K562 (cell line): Measurements from ENCODE around the gene KLHL22. TPM values are rescaled to one million over a fixed set of nuclear protein-coding genes. Genes with fewer than 3 reads are reported as not detected.
A peak's percentile ranks its signal among the peaks of the same experiment; 100 is the strongest.

Source experiments
- DNMT1 ChIP-seq: fragments of 450-650 bp; IDR thresholded peaks from 2 replicates; pipeline ENCODE4 v1.6.1; 2016; ENCODE audit warnings: antibody characterized with exemption, mild to moderate bottlenecking
- ELF2 ChIP-seq: fragments of 250-450 bp; sonication (Bioruptor Pico); IDR thresholded peaks from 2 replicates; pipeline ENCODE4 v1.5.0; 2021; ENCODE audit warnings: mild to moderate bottlenecking
- ELF4 ChIP-seq: fragments of 450-650 bp; formaldehyde crosslinking; IDR thresholded peaks from 2 replicates; pipeline ENCODE4 v1.4.0; 2022; ENCODE audit warnings: missing genetic modification characterization
- GATAD2B ChIP-seq: fragments of 450-650 bp; IDR thresholded peaks from 2 replicates; pipeline ENCODE4 v1.6.1; 2017; ENCODE audit warnings: mild to moderate bottlenecking, borderline replicate concordance
- GTF2A2 ChIP-seq: IDR thresholded peaks from 2 replicates; pipeline ENCODE4 v1.6.1; 2016; ENCODE audit warnings: mild to moderate bottlenecking, missing genetic modification characterization, missing compliant biosample characterization
- HDAC1 ChIP-seq, 2 experiments: fragments of 450-650 bp; IDR thresholded peaks; 2 replicates each; pipeline ENCODE4 v1.6.1; 2016 to 2017; ENCODE audit warnings: inconsistent platforms in 1 of 2, mild to moderate bottlenecking in 1 of 2, moderate library complexity in 1 of 2
- HDAC3 ChIP-seq: fragments of 450-650 bp; IDR thresholded peaks from 2 replicates; pipeline ENCODE4 v1.6.1; 2018; ENCODE audit warnings: borderline replicate concordance, mild to moderate bottlenecking, moderate library complexity; ENCODE audit not compliant: partially characterized antibody
- HINFP ChIP-seq: fragments of 450-650 bp; conservative IDR thresholded peaks from 2 replicates; pipeline ENCODE4 v1.6.1; 2016; ENCODE audit warnings: missing genetic modification characterization, low read depth, mild to moderate bottlenecking, control low read depth, missing compliant biosample characterization
- MYC ChIP-seq, 2 experiments: fragments of 250-450 bp in 1 of 2; sonication (Bioruptor Pico) in 1 of 2; IDR thresholded peaks; 2 replicates each; pipeline versions ENCODE4 v1.5.1 to v1.6.1; 2012 to 2021; ENCODE audit warnings: low read depth in 2 of 2, borderline replicate concordance in 1 of 2, improper control_type of control experiment in 1 of 2, low read length in 1 of 2, mild to moderate bottlenecking in 1 of 2, moderate library complexity in 1 of 2
- NFIC ChIP-seq: fragments of 450-650 bp; IDR thresholded peaks from 2 replicates; pipeline ENCODE4 v1.6.1; 2017; ENCODE audit warnings: mild to moderate bottlenecking, inconsistent platforms
- RCOR1 ChIP-seq, 2 experiments: IDR thresholded peaks; 2 replicates each; pipeline ENCODE4 v1.6.1; 2012; ENCODE audit warnings: low read depth in 2 of 2, low read length in 2 of 2, borderline replicate concordance in 1 of 2, improper control_type of control experiment in 1 of 2
- SMAD2 ChIP-seq: fragments of 150-350 bp; IDR thresholded peaks from 2 replicates; pipeline ENCODE4 v1.6.1; 2014; ENCODE audit warnings: low read depth, mild to moderate bottlenecking, low read length
- TAL1 ChIP-seq: fragments of 450-650 bp; IDR thresholded peaks from 2 replicates; pipeline ENCODE4 v1.6.1; 2016; ENCODE audit warnings: mild to moderate bottlenecking
- WHSC1 ChIP-seq: IDR thresholded peaks from one replicate; pipeline ENCODE4 v1.6.1; 2012; ENCODE audit warnings: low read length, control low read depth, inconsistent platforms
- YY1 ChIP-seq, 3 experiments: IDR thresholded peaks; 2 replicates each; pipeline ENCODE4 v1.6.1; 2011; ENCODE audit warnings: low read length in 2 of 3, mild to moderate bottlenecking in 2 of 3, moderate library complexity in 2 of 3, borderline replicate concordance in 1 of 3, control low read depth in 1 of 3, low read depth in 1 of 3; ENCODE audit not compliant: insufficient read depth in 3 of 3, insufficient replicate concordance in 2 of 3, control insufficient read depth in 1 of 3, insufficient read length in 1 of 3; ENCODE audit errors: extremely low read depth in 1 of 3
- ZEB2 ChIP-seq: fragments of 450-650 bp; IDR thresholded peaks from 2 replicates; pipeline ENCODE4 v1.6.1; 2016
- ZNF23 ChIP-seq: fragments of 250-450 bp; sonication (Bioruptor Pico); IDR thresholded peaks from 2 replicates; pipeline ENCODE4 v1.4.0; 2020; ENCODE audit warnings: mild to moderate bottlenecking
- ZNF384 ChIP-seq: IDR thresholded peaks from 2 replicates; pipeline ENCODE4 v1.6.1; 2012; ENCODE audit warnings: low read depth, low read length, improper control_type of control experiment
- ZNF445 ChIP-seq: fragments of 250-450 bp; sonication (Bioruptor Pico); IDR thresholded peaks from 2 replicates; pipeline ENCODE4 v1.4.0; 2020; ENCODE audit warnings: low read depth, mild to moderate bottlenecking, moderate library complexity
- polyA plus RNA-seq, 8 experiments: library from polyadenylated mRNA; depleted of rRNA in 4 of 8; stranded (reverse) in 5 of 8; unstranded in 3 of 8; fragments of >200 nt; fragmentation: Nextera tagmentation in 2 of 8; fragmentation: Illumina TruSeq in 1 of 8; extraction: Ambion mirVana in 2 of 8; extraction: Trizol in 1 of 8; gene quantifications; 2 replicates each; pipeline versions ENCODE4 v1.2.1 to v1.2.3, GENCODE V29; 2011 to 2014; ENCODE audit warnings: inconsistent platforms in 1 of 8, missing spikeins in 1 of 8
- total RNA-seq, 7 experiments: library from RNA; depleted of rRNA in 6 of 7; stranded (reverse); fragments of >200 nt in 6 of 7; fragmentation: Illumina TruSeq in 2 of 7; extraction: Trizol in 2 of 7; gene quantifications; 2 replicates each; pipeline versions ENCODE4 v1.2.1 to v1.2.3, GENCODE V29; 2011 to 2021; ENCODE audit warnings: low replicate concordance in 1 of 7
- TF ChIP-seq, protein P1 (sequence below): sonication (generic); formaldehyde crosslinking; IDR thresholded peaks from 2 replicates; pipeline ENCODE4 v1.9.0; 2022; ENCODE audit warnings: mild to moderate bottlenecking, missing genetic modification reagents
- TF ChIP-seq, protein P2 (sequence below): fragments of 450-650 bp; conservative IDR thresholded peaks from 2 replicates; pipeline ENCODE4 v1.6.1; 2016; ENCODE audit warnings: missing genetic modification characterization, low read depth, mild to moderate bottlenecking, missing compliant biosample characterization, moderate library complexity
- TF ChIP-seq, protein P3 (sequence below): sonication (generic); formaldehyde crosslinking; IDR thresholded peaks from 2 replicates; pipeline ENCODE4 v1.8.0; 2022; ENCODE audit warnings: mild to moderate bottlenecking, missing genetic modification reagents, borderline replicate concordance

KLHL22 gene
- total and polyA plus RNA-seq, 9 of the 15 experiments (the other 6 are each of a cell fraction or from before 2014, with no cell fraction given), result 1.3 to 25.6 (median 15.2) TPM

- TF ChIP-seq, protein P1, sequence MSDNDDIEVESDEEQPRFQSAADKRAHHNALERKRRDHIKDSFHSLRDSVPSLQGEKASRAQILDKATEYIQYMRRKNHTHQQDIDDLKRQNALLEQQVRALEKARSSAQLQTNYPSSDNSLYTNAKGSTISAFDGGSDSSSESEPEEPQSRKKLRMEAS, result peak; percentile 27; the same call in 1 of the 2 replicates
- TF ChIP-seq ZNF23, result no peak
- TF ChIP-seq ELF2 (CRISPR knock-in tag), result no peak
- peak; percentile 47; the same call in 1 of the 2 replicates for TF ChIP-seq TAL1
- TF ChIP-seq NFIC, result peak; percentile 89
- TF ChIP-seq, protein P2, sequence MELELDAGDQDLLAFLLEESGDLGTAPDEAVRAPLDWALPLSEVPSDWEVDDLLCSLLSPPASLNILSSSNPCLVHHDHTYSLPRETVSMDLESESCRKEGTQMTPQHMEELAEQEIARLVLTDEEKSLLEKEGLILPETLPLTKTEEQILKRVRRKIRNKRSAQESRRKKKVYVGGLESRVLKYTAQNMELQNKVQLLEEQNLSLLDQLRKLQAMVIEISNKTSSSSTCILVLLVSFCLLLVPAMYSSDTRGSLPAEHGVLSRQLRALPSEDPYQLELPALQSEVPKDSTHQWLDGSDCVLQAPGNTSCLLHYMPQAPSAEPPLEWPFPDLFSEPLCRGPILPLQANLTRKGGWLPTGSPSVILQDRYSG (tag), result no peak
- no peak for TF ChIP-seq GTF2A2 (tag)
- TF ChIP-seq HDAC3, result no peak
- peak; percentile 89 for TF ChIP-seq ELF4 (CRISPR knock-in tag)
- TF ChIP-seq MYC (IDR thresholded peaks at IDR 0.05; ENCODE audit: low read depth, low read length), result no peak
- 0 out of 2 replicates have a peak, but pooled peaks have one; percentile 6 for TF ChIP-seq MYC (CRISPR knock-in tag; IDR thresholded peaks at IDR 0.05; ENCODE audit: borderline replicate concordance, low read depth)
- TF ChIP-seq HINFP (tag), result no peak
- TF ChIP-seq, protein P3, sequence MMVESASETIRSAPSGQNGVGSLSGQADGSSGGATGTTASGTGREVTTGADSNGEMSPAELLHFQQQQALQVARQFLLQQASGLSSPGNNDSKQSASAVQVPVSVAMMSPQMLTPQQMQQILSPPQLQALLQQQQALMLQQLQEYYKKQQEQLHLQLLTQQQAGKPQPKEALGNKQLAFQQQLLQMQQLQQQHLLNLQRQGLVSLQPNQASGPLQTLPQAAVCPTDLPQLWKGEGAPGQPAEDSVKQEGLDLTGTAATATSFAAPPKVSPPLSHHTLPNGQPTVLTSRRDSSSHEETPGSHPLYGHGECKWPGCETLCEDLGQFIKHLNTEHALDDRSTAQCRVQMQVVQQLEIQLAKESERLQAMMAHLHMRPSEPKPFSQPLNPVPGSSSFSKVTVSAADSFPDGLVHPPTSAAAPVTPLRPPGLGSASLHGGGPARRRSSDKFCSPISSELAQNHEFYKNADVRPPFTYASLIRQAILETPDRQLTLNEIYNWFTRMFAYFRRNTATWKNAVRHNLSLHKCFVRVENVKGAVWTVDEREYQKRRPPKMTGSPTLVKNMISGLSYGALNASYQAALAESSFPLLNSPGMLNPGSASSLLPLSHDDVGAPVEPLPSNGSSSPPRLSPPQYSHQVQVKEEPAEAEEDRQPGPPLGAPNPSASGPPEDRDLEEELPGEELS (CRISPR knock-in tag), result no peak
- peak in 1 of 2 experiments; percentile 68; a peak in 2 of 4 replicates for TF ChIP-seq HDAC1 (IDR thresholded peaks at IDR 0.05)
- TF ChIP-seq YY1 (IDR thresholded peaks at IDR 0.05; ENCODE audit: borderline replicate concordance in 1 of 3, control insufficient read depth in 1 of 3, extremely low read depth in 1 of 3, insufficient read depth in 3 of 3, insufficient read length in 1 of 3, insufficient replicate concordance in 2 of 3, low read depth in 1 of 3, low read length in 2 of 3), result peak in 1 of 3 experiments; percentile 5
- TF ChIP-seq DNMT1, result peak; percentile 96; the same call in 1 of the 2 replicates
- no peak for TF ChIP-seq GATAD2B
- 0 out of 2 replicates have a peak, but pooled peaks have one; percentile 3 for TF ChIP-seq ZNF384
- peak; percentile 84 for TF ChIP-seq WHSC1
- TF ChIP-seq ZEB2, result 0 out of 2 replicates have a peak, but pooled peaks have one; percentile 63
- TF ChIP-seq RCOR1 (IDR thresholded peaks at IDR 0.05; ENCODE audit: borderline replicate concordance in 1 of 2, low read depth in 2 of 2, low read length in 2 of 2), result peak in 1 of 2 experiments; percentile 7; a peak in 1 of 4 replicates
- no peak for TF ChIP-seq SMAD2
- no peak for TF ChIP-seq ZNF445 (CRISPR knock-in tag)
These were observed 26.3 kb downstream of the KLHL22 start (continued) for GRCh38 chr22:20469110-20469868.
